HG03175 (cell line): ENCODE data around the gene C16orf89.
"Not testable (repeated sequence)": the region's sequence is repeated elsewhere in the genome, so short reads cannot be mapped to it uniquely, and the experiment has no call there.

Source experiments
- ATAC-seq: cut with Tn5 transposase; IDR thresholded peaks from one replicate; pipeline ENCODE4 v1.9.1; 2021; ENCODE audit warnings: mild to moderate bottlenecking, moderate library complexity; ENCODE audit not compliant: unreplicated experiment

The C16orf89 gene

DNA sequence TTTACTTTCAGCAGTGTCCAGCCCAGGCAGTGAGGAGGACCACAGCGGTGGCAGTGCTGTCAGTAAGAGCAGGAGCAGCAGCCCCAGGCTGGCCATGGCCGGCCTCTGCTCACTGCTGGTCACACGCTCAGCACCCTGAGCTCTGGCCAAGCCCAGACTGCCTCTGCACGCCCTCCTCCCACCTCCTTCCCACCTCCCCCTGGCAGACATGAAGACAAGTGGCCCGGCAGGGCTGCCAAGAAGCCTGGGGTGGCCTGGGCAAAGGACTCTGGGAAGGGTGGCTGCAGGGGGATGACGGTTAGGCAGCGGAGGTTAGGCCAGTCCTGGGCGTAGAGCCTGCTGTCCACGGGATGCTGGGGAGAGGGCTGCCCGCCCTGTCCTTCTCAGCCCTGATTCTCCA lies at the start of gene C16orf89:
Gene C16orf89, minus strand, starts transcription at position 144 of the 400 bp plus-strand sequence. Its CDS starts 48 bp downstream, at position 96.
- ATAC-seq, result no peak

DNA sequence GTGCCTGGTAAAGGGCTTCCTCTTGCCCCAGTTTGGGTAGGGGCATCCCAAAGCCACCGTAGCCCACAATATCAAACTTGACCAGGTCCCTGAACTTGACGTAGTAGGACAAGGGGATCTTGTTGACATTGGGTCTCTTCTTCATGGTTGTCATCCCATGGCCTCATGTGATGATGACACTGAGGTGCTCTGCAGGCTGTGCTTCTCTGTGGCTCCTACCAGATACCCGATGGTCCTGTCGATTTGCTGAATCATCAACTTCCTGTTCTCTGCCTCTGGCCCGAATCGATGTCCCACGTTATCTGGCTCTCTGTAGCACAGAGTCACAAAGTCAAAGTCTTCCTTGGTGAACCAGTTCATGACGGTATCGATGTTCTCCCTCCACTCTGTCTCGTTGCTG lies 45.2 kb upstream of the C16orf89 start:
- ATAC-seq, result not testable (repeated sequence)

- ATAC-seq, result no peak
Measured at GRCh38 chr16:5108505-5109158, 42.9 kb upstream of the C16orf89 start.

GRCh38 chr16:5105039-5105438 lies 39.3 kb upstream of the C16orf89 start:
- not testable (repeated sequence) for ATAC-seq

DNA sequence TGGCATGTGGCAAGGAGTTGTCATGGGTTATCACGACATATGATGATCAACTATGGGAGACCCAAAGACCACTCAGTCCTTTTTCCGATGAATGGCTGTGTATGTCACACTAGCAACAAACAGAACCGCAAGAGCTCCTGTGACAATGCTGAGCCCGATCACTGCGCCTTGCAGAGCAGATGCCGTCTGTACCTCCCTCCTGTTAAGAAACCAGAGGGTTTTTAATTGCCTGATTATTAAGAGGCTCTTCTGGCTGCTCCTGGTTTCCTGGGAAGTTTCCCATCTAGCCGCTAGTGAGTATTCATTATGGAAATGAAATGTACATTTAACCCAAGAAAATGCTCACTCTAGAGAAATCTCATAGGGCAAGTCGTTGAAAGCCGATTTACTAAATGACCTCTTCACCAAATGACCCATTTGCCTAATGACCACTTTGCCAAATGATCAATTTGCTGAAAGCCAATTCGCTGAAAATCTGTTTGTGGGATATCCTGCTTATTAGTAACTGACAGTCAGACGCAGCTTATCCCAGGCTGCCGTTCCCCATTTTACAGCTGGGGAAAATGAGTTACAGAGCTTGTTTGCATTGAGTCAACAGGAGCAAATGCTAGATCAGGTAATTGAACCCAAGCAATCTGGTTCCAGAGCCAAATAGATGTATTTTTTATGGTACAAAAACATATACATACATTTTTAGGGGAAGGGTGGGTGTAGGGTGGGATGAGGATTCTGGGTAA lies 37.7 kb upstream of the C16orf89 start:
- ATAC-seq, result not testable (repeated sequence)

GRCh38 chr16:5099174-5099573 lies 33.4 kb upstream of the C16orf89 start:
- not testable (repeated sequence) for ATAC-seq

- peak; percentile 70 for ATAC-seq
Measured at GRCh38 chr16:5098221-5099159, 32.7 kb upstream of the C16orf89 start.

DNA sequence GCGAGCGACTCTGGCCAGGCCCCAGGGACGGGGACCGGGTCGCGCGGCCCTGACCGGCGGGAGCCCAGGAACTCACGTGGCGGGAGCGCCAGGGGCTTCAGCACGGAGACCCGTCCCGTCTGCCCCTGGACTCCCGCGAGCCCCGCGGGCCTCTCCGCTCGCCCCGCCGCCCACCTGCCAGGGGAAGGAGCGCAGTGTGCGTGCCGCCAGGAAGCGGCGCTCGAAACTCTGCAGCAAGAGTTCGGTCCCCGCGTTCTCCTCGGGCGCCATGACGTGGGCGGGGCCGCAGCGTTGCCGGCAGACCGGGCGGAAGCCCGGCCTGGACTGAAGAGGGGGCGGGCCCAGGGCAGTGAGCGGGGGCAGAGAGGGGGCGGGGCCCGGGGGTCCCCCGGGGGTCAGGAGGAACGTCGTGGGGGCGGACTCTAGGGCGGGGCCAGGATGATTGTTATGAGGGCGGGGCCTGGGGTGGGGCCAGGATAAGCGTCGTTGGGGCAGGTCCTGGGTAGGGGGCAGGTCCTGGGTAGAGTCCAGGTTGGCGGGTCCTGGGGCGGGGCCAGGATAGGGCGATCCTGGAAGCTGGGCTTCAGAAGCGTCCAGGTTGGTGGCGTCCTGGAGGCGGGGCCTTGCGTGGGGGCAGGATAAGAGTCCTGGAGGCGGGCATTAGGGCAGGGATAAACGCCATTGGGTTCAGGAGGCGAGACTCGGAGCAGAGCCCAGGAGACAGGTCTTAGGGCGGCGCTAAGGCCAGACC lies 31.9 kb upstream of the C16orf89 start, which contains the start of gene EEF2KMT:
Gene EEF2KMT, minus strand, starts transcription at position 326 of the 751 bp plus-strand sequence. Its CDS starts 56 bp downstream, at position 270.
- ATAC-seq, result peak; percentile 98

- not testable (repeated sequence) for ATAC-seq
Measured at GRCh38 chr16:5097061-5097469, 31.3 kb upstream of the C16orf89 start.

GRCh38 chr16:5096437-5097060 lies 30.8 kb upstream of the C16orf89 start:
- not testable (repeated sequence) for ATAC-seq

GRCh38 chr16:5095145-5095830 lies 29.5 kb upstream of the C16orf89 start:
- ATAC-seq, result not testable (repeated sequence)

DNA sequence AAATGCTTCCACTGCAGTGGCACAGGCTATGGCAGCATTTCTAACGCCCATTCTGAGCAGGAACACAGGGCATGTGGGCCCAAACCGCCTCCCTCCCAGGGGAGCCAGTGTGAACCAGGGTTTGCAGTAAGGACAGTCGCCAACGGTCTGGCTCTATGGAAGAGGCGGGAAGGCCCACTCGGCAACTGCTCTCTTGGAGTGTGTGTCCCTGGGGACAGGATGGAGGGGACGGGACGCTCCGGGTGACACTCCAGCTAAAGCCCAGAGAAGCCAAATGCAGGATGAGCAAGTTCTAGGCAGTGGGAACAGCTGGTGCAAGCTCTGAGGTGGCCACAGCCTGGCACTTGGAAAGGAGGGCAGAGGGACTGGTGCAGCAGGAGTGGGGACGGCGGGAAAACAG lies 28.0 kb upstream of the C16orf89 start:
- ATAC-seq, result not testable (repeated sequence)

- not testable (repeated sequence) for ATAC-seq
Measured at GRCh38 chr16:5093081-5093480, 27.3 kb upstream of the C16orf89 start.

GRCh38 chr16:5090592-5090991 lies 24.8 kb upstream of the C16orf89 start:
- not testable (repeated sequence) for ATAC-seq

- not testable (repeated sequence) for ATAC-seq
Measured at GRCh38 chr16:5089911-5090555, 24.3 kb upstream of the C16orf89 start.

GRCh38 chr16:5088936-5089335 lies 23.2 kb upstream of the C16orf89 start:
- ATAC-seq, result not testable (repeated sequence)

DNA sequence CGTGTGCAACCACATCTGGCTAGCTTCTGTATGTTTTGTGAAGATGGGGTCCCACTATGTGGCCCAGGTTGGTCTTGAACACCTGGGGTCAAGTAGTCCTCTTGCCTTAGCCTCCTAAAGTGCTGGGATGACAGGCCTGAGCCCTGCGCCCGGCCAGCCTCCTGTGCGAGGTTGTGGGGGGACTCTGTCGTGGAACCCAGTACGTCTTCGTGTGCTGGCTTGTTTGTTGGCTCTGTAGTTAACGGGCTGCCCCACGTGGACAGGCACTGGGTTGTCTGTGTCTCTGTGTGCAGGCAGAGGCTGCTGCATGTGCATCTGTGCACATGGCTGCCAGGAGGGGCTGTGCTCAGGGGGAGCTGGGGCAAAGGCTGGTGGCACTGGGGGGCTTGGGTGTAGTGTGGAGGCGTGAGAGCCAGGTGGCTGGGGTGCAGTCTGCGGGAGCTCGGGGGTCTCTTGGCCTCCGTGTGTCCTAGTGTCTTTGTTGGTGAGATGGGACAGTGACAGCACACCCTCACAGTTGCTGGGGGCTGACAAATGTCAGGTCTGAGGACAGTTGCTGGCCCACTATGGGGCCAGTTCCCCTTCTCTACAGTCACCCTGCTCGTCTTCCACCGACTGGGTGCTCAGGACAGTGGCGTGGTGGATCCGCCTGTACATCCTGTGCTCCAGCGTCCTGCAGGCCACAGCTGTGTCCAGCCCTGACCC lies 22.5 kb upstream of the C16orf89 start:
- not testable (repeated sequence) for ATAC-seq

- ATAC-seq, result not testable (repeated sequence)
Measured at GRCh38 chr16:5085716-5086115, 20.0 kb upstream of the C16orf89 start.
